HG02623 (cell line): ENCODE results near the gene PKD1.

Experiments
- ATAC-seq: cut with Tn5 transposase; IDR thresholded peaks from one replicate; pipeline ENCODE4 v1.9.1; 2021; ENCODE audit warnings: moderate library complexity; ENCODE audit not compliant: unreplicated experiment

The PKD1 gene

GRCh38 chr16:2056681-2057407 is 78.9 kb downstream of the PKD1 start:
- no peak for ATAC-seq

GRCh38 chr16:2056077-2056476 is 79.6 kb downstream of the PKD1 start:
- ATAC-seq: no peak

GRCh38 chr16:2054543-2055245 is 81.0 kb downstream of the PKD1 start:
- ATAC-seq: no peak

GRCh38 chr16:2053897-2054296 is 81.8 kb downstream of the PKD1 start:
- ATAC-seq: no peak

- no peak for ATAC-seq
Observed at GRCh38 chr16:2053211-2053610, 82.5 kb downstream of the PKD1 start.

- no peak for ATAC-seq
Observed at GRCh38 chr16:2048116-2048543, 87.6 kb downstream of the PKD1 start.

- peak; percentile 93 for ATAC-seq
Observed at GRCh38 chr16:2047330-2048115, 88.2 kb downstream of the PKD1 start, which contains the start of the genes NTHL1 and TSC2. Gene NTHL1 (minus strand): TSS chr16:2047834. CDS start chr16:2047823, 11 bp downstream. Gene TSC2 (plus strand): TSS chr16:2047985. CDS start chr16:2048616, 631 bp downstream.

GRCh38 chr16:2046893-2047329 is 88.8 kb downstream of the PKD1 start:
- no peak for ATAC-seq

- ATAC-seq: no peak
Observed at GRCh38 chr16:2045965-2046892, 89.5 kb downstream of the PKD1 start.

- no peak for ATAC-seq
Observed at GRCh38 chr16:2044541-2044940, 91.2 kb downstream of the PKD1 start.

- ATAC-seq: no peak
Observed at GRCh38 chr16:2043667-2044451, 91.8 kb downstream of the PKD1 start.

- ATAC-seq: no peak
Observed at GRCh38 chr16:2042986-2043666, 92.6 kb downstream of the PKD1 start.

GRCh38 chr16:2042171-2042985 is 93.3 kb downstream of the PKD1 start:
- no peak for ATAC-seq

GRCh38 chr16:2040787-2041522 is 94.7 kb downstream of the PKD1 start:
- no peak for ATAC-seq

- ATAC-seq: no peak
Observed at GRCh38 chr16:2040041-2040786, 95.5 kb downstream of the PKD1 start.

GRCh38 chr16:2039274-2040031 is 96.2 kb downstream of the PKD1 start:
- ATAC-seq: no peak
